ENCODE measurements around the gene LBHD1.

LBHD1 gene

GRCh38 chr11:62613291-62613778, 58.7 kb downstream of the LBHD1 start:
- DNase-seq: no peak

Measured in NCI-H2227 treated with DMSO at 0.1 percent for 48 hours (cell line).